Measurements from ENCODE around the gene TNS2. TPM values are rescaled to one million over a fixed set of nuclear protein-coding genes. Genes with fewer than 3 reads are reported as not detected.

TNS2 gene
- total RNA-seq, 4 donors from 2014 or later, result 29.2 to 274 (median 154) TPM

DNA sequence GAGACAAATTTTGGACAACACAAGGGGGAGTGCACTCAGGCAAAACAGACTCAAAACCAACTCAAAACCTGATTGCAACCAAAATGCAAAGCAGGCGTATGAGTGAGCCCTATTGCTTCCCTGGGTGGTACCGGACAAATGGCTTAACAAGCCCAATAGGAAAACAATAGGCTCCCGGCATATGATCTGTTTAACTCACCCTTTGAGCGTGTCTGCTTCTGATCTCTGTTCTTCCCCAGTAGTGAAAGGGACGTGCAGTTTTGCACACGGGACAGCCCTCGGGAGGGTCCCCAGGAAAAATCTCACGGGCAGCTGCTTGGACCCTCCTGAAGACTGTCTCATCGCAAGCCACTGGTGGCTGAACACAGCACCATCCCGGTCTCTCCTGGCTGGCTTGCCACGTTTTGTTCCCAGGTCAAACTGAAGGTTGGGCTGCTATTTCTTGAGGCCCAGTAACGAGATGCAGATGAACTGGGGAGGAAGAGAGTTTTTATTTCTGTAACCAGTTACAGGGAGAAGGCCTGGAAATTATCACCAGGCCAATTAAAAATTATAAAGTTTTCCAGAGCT is 63.4 kb downstream of the TNS2 start:
- TF ChIP-seq, protein P1, sequence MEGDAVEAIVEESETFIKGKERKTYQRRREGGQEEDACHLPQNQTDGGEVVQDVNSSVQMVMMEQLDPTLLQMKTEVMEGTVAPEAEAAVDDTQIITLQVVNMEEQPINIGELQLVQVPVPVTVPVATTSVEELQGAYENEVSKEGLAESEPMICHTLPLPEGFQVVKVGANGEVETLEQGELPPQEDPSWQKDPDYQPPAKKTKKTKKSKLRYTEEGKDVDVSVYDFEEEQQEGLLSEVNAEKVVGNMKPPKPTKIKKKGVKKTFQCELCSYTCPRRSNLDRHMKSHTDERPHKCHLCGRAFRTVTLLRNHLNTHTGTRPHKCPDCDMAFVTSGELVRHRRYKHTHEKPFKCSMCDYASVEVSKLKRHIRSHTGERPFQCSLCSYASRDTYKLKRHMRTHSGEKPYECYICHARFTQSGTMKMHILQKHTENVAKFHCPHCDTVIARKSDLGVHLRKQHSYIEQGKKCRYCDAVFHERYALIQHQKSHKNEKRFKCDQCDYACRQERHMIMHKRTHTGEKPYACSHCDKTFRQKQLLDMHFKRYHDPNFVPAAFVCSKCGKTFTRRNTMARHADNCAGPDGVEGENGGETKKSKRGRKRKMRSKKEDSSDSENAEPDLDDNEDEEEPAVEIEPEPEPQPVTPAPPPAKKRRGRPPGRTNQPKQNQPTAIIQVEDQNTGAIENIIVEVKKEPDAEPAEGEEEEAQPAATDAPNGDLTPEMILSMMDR (IDR thresholded peaks at IDR 0.05), result no peak
- no peak for TF ChIP-seq POLR2A (IDR thresholded peaks at IDR 0.05)
- Histone ChIP-seq H3K27me3 (no peaks in the 10 kb centered on the region), H3K4me3 (no peak overlapping the region), H3K4me1 (no peaks in the 10 kb centered on the region), H3K27ac (no peak overlapping the region), H3K9me3 (no peaks in the 10 kb centered on the region), H3K36me3 (no peaks in the 10 kb centered on the region)
- DNase-seq, result no peak

DNA sequence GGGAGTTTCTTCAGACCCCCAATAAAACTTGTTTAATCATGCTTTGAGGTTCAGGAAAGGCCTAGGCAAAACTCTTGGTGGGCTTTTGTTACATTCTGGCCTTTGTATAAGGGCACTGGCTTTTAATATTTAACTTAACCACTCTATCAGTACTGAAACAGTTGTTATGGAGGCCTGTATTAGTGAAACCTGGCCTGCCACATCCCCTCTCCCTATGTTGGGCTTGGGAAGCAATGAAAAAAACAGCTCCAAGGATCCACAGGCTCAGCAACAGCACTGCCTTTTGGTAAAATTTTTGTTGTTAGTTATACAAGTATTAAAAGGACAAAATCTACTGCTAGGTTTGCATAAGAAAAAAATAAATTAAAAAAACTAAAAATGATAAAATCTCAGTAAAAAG is 64.1 kb downstream of the TNS2 start:
- Histone ChIP-seq H3K9me3 (no peaks in the 10 kb centered on the region), H3K4me1 (no peaks in the 10 kb centered on the region), H3K27me3 (no peaks in the 10 kb centered on the region), H3K36me3 (no peaks in the 10 kb centered on the region), H3K4me3 (no peak overlapping the region), H3K27ac (no peak overlapping the region)
- DNase-seq, result no peak
- TF ChIP-seq POLR2A (IDR thresholded peaks at IDR 0.05), result no peak
- TF ChIP-seq, protein P1 (IDR thresholded peaks at IDR 0.05), result no peak

Small RNAs within 50 kb of the gene (small RNA-seq; reads per million reads assigned to genes)
- gene MIR6757, result 0 reads per million in 2 donors

Other genes starting within 250 kb of the TNS2 start
- not detected for gene KRT4, start 235.9 kb upstream of the TNS2 start, total RNA-seq
- not detected for gene KRT79, start 215.8 kb upstream of the TNS2 start, total RNA-seq
- not detected for gene KRT78, start 201.1 kb upstream of the TNS2 start, total RNA-seq
- gene KRT8, start 145.0 kb upstream of the TNS2 start, total RNA-seq, result 1,000 to 10,000 TPM; 1,046 to 2,452 (median 2,098) TPM
- gene KRT18, start 100.9 kb upstream of the TNS2 start, total RNA-seq, result 100 to 1,000 TPM; 320 to 614 (median 477) TPM
- gene EIF4B, start 43.6 kb upstream of the TNS2 start, total RNA-seq, result 100 to 1,000 TPM; 234 to 531 (median 250) TPM
- gene SPRYD3, start 29.3 kb downstream of the TNS2 start, total RNA-seq, result 10 to 100 TPM; 27.8 to 38.7 (median 34.8) TPM
- 100 to 1,000 TPM in 2 of 4 donors, 10 to 100 TPM in 2; 68.5 to 191 (median 128) TPM for gene IGFBP6, start 47.6 kb downstream of the TNS2 start, total RNA-seq
- gene SOAT2, start 53.4 kb downstream of the TNS2 start, total RNA-seq, result 10 to 100 TPM in 3 of 4 donors, not detected in 1; 13.3 to 55.0 (median 34.5) TPM
- gene ZNF740, start 130.7 kb downstream of the TNS2 start, total RNA-seq, result 10 to 100 TPM; 11.9 to 38.8 (median 23.1) TPM
- gene CSAD, start 130.9 kb downstream of the TNS2 start, total RNA-seq, result 100 to 1,000 TPM in 2 of 4 donors, 10 to 100 TPM in 2; 36.1 to 154 (median 109) TPM
- gene ITGB7, start 157.2 kb downstream of the TNS2 start, total RNA-seq, result 10 to 100 TPM in 1 of 4 donors, 1 to 10 TPM in 3; 3.8 to 66.0 (median 4.4) TPM
- 10 to 100 TPM in 1 of 4 donors, 1 to 10 TPM in 3; 1.9 to 10.7 (median 5.7) TPM for gene RARG, start 182.1 kb downstream of the TNS2 start, total RNA-seq
- 100 to 1,000 TPM in 1 of 4 donors, 10 to 100 TPM in 3; 47.0 to 108 (median 87.0) TPM for gene ESPL1, start 218.2 kb downstream of the TNS2 start, total RNA-seq
- gene PFDN5, start 245.5 kb downstream of the TNS2 start, total RNA-seq, result 100 to 1,000 TPM; 223 to 578 (median 263) TPM
- gene MYG1, start 249.6 kb downstream of the TNS2 start, total RNA-seq, result 10 to 100 TPM; 18.4 to 25.6 (median 24.8) TPM

Measured in Peyer's patch (tissue), 4 donors.